ENCODE results near the gene SLC44A5. TPM values are rescaled to one million over a fixed set of nuclear protein-coding genes. Genes with fewer than 3 reads are reported as not detected.

Gene SLC44A5
- total RNA-seq, 1 experiment from 2014 or later, result 2.4 TPM

DNA sequence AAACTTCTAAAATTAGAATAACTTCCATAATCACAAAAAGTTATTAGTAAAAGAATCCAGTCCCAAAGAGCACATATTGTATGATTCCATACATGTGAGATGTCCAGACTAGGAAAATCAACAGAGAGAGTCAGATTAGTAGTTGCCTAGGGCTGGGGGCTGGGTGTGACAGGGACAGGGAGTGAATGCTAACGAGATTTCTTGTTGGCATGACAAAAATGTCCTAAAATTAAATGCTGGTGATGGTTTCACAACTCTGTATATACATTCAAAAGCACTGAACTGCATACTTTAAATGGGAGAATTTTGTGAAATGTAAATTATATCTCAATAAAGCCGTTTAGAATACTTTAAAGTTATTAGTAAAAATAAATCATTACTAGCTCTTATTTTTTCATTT lies 92.2 kb downstream of the SLC44A5 start:
- no peak overlapping the region for H2BK120ac ChIP-seq (ENCODE audit: low read depth, low read length, poor library complexity, severe bottlenecking)
- H3K18ac ChIP-seq (ENCODE audit: insufficient read length, low read depth, low read length), result no peak overlapping the region
- no peaks in the 10 kb centered on the region; the same call in 1 of the 2 replicates for H3K4me1 ChIP-seq (ENCODE audit: insufficient read depth, low read length)
- DNase-seq, result no peak
- H3K4me2 ChIP-seq (ENCODE audit: insufficient read depth, insufficient read length, low read length), result no peak overlapping the region
- H3K27ac ChIP-seq (ENCODE audit: insufficient read length, low read depth, low read length), result no peak overlapping the region
- Mint-ChIP-seq H3K27ac (no peak overlapping the region), H3K9me3 (no peaks in the 10 kb centered on the region), H3K36me3 (ENCODE audit: insufficient read depth in 1 of 3, low read depth in 3 of 3) (no peaks in the 10 kb centered on the region), H3K4me3 (no peak overlapping the region), H3K4me1 (peaks cover 12 to 16% of the 10 kb centered on the region in 2 experiments), H3K27me3 (ENCODE audit: low read depth) (no peaks in the 10 kb centered on the region)
- H3K14ac ChIP-seq (ENCODE audit: insufficient read depth, low read length), result no peak overlapping the region
- H2BK15ac ChIP-seq (ENCODE audit: low read depth, low read length), result no peak overlapping the region
- H3K79me2 ChIP-seq (ENCODE audit: insufficient read depth, low read length), result no peaks in the 10 kb centered on the region
- H3K23me2 ChIP-seq (ENCODE audit: insufficient read length, low read depth, low read length, poor library complexity, severe bottlenecking), result no peaks in the 10 kb centered on the region
- H3K9ac ChIP-seq (ENCODE audit: extremely low read depth, insufficient read length, low read length), result no peak overlapping the region
- no peak overlapping the region for H3K23ac ChIP-seq (ENCODE audit: insufficient read length, low read depth, low read length)
- H2BK5ac ChIP-seq (ENCODE audit: insufficient read length, low read length), result no peak overlapping the region
- no peak overlapping the region for H2AFZ ChIP-seq (ENCODE audit: low read length)
- no peak overlapping the region for H4K5ac ChIP-seq (ENCODE audit: insufficient read length, low read depth, low read length)
- no peak overlapping the region for H2AK5ac ChIP-seq (ENCODE audit: insufficient read length, low read length)
- H4K20me1 ChIP-seq (ENCODE audit: control insufficient read depth, insufficient read depth, insufficient read length), result no peaks in the 10 kb centered on the region
- H3K27me3 ChIP-seq (ENCODE audit: insufficient read depth, low read length), result no peaks in the 10 kb centered on the region
- no peak overlapping the region for H2BK12ac ChIP-seq (ENCODE audit: insufficient read length, low read depth, low read length)
- TF ChIP-seq CTCF (conservative IDR thresholded peaks at IDR 0.05), result no peak
- H3K9me3 ChIP-seq (ENCODE audit: control insufficient read depth, low read depth, low read length), result no peaks in the 10 kb centered on the region
- no CpG with 5 or more reads among the region's 2 CpGs for WGBS (ENCODE audit: extremely low coverage, insufficient read length, low lambda C conversion rate)
- no peak overlapping the region for H4K8ac ChIP-seq (replicated peaks; ENCODE audit: insufficient read length, low read depth, low read length)
- no peak overlapping the region for H4K91ac ChIP-seq (ENCODE audit: insufficient read length, low read depth, low read length)
- no peak overlapping the region for H3K56ac ChIP-seq (ENCODE audit: insufficient read length, low read depth, low read length)
- H3T11ph ChIP-seq (ENCODE audit: low read length), result no peak overlapping the region
- no peaks in the 10 kb centered on the region for H3K79me1 ChIP-seq (ENCODE audit: insufficient read depth, low read depth, low read length, poor library complexity, severe bottlenecking)
- H2BK20ac ChIP-seq (ENCODE audit: low read depth, low read length, poor library complexity, severe bottlenecking), result no peak overlapping the region
- no peak overlapping the region for H3K4ac ChIP-seq (ENCODE audit: low read depth, low read length)
